Smooth muscle cell of the brain vasculature (primary cell): Measurements from ENCODE around the gene LCMT1.

Source experiments
- DNase-seq: peaks from one replicate; pipeline ENCODE4 v3.0.0-alpha.2; 2012; ENCODE audit warnings: low read depth, low spot score

LCMT1 gene

DNA sequence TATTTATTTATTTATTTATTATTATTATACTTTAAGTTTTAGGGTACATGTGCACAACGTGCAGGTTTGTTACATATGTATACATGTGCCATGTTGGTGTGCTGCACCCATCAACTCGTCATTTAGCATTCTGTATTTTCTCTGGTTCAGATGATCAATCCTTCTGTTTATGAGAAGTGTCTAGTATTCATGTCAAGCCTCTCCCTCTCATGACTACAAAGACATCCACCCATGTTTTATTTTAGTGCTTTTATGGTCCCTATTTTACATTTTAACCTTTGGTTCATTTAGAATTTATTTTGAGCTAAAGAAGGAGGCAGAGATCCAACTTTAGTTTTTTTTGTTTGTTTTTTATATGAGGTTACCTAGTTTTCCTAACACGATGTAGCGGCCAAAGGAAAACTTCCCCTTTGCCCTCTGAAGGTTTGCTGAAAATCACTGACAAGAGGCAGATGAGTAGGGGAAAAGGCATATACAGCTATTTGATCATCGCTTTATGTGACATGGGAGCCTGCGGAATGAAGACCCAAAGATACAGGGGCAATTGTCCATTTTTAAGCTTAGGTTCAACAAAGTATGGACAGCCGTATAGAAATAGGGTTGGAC is 82.8 kb downstream of the LCMT1 start:
- no peak for DNase-seq

- DNase-seq = no peak
These were observed 86.5 kb downstream of the LCMT1 start for GRCh38 chr16:25198021-25198420.

DNA sequence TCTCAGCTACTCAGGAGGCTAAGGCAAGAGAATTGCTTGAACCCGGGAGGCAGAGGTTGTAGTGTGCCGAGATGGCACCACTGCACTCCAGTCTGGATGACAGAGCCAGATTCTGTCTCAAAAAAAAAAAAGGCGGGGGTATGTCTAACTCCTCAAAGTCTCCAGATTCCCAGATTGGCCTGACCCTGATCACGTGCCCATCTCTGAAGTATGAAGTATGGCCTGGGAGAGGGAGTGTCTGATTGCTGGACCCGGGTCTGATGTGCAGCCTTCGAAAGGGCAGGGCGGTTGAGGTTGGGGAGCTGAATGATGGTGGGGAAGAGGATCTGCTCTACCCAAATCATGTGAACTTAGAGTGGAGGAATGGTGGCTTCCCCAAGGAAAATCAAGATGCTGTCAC is 87.9 kb downstream of the LCMT1 start:
- no peak for DNase-seq

DNA sequence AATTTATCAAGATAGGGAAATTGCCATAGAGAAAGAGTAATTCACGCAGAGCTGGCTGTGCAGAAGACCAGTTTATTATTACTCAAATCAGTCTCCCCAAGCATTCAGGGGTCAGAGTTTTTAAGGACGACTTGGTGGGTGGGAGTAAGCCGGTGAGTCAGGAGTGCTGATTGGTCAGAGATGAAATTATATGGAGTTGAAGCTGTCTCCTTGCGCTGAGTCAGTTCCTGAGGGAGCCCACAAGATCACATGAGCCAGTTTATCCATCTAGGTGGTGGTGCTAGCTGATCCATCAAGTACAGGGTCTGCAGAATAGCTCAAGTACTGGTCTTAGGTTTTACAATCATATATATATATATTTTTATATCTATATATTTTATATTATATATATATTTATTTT is 99.2 kb downstream of the LCMT1 start:
- no peak for DNase-seq

DNA sequence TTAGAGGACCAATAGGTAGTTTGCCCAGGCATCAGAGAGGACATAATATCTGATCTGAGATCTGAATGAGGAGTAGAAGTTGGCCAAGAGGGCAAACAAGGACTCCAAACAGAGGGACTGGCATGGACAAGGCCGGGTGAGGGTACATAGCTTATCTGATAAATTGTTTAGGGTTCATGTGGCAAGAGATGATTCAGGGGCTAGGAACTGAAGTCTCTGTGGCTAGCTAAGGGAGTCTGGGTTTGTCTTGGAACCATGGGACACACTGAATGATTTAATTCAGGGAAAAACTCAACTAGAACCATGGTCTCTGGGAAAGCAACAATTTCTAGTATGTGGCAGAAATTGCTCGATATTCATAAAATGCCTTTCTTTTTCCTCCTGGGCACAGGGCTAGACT is 101.1 kb downstream of the LCMT1 start:
- DNase-seq = no peak

DNA sequence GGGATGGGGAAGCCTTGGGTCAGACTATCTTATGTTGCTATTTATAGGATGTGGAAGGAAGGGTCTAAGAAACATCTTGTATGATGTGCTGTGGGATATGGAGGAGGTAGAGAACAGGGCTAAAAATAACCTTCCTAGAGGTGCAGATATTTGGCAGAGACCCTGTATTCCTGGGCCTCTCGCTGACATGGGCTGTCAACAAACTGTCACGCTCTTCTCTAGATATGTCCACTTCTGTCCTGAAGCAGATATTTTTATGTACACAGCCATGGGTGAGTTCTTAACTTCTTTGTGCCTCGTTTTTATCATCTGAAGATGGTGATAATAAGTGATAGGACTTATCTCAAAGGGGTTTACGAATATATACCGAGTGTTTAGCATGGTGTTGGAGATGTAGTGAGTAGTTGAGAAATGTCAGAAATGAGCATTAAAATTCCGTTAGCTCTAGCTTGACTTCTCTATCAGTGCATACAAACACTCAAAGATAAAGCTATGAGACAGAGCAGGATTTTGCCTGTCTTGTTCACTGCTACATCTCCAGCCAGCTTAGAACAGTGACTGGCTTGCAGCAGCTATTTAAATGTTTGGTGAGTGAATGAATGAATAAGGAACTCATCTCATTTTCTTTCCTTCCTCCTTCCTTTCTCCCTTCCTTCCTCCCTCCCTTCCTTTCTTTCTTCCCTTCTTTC is 102.3 kb downstream of the LCMT1 start:
- DNase-seq = no peak

- no peak for DNase-seq
These were observed 105.6 kb downstream of the LCMT1 start for GRCh38 chr16:25217112-25217511.

DNA sequence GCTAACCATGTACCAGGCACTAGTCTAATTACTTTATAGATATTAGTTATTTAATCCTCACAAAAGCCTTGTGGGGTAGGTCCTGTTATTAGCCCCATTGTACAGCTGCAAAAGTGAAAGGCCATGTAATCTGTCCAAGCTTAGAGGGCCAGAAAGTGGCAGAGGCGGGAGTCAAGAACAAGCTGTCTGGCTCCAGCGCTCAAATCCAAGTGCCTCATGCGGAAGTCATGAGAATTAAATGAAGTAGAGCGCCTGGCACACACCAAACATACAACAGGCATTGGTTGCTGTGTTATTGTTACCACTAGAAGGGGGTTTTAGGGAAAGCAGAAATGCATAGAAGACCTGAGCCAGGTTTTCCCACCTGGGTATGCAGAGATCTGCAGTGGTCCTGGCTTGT is 106.4 kb downstream of the LCMT1 start:
- no peak for DNase-seq

DNA sequence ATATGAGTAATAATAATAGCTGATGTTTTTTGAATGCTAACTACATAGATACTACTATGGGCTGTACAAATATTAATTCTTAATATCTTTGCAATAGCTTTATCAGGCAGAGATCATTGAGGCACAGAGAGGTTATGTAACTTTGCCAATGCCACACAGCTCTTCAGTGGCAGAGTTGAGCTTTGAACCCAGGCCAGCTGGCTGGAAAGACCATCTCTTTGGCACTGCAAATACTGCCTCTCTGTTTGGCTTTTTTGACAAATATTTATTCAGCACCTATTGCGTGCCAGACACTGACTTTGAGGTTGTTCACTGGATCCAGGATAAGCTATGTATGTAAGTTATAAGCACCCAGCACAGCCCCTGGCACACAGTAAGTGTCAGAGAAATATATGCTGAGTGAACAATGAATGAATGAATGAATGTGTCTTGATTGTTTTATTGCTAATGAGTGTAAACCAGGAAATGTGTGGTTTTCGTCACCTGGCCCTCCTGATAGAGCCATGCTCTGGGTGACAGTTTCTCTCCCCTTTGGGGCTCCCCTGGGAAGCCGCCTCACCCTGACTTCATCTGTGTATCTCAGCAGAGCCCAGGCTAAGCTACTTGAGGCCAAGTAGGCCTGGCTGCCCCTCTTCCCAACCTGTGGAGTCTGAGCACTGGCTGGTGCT is 107.7 kb downstream of the LCMT1 start:
- no peak for DNase-seq

GRCh38 chr16:25222959-25223358 is 111.4 kb downstream of the LCMT1 start:
- DNase-seq = no peak

DNA sequence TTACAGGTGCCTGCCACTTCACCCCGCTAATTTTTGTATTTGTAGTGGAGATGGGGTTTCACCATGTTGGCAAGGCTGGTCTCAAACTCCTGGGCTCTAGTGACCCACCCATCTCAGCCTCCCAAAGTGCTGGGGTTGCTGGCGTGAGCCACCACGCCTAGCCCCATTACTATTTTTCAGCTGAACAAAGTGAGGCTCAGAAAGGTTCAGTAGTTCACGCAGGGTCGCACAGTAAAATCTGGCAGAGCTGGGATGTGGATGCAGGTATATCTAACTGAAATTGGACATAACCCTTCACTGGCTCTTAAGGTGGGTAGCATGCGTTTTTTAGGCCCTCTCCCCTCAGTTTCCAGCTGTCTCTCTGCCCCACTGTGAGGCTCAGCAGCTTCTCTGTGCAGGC is 112.4 kb downstream of the LCMT1 start:
- DNase-seq = no peak

DNA sequence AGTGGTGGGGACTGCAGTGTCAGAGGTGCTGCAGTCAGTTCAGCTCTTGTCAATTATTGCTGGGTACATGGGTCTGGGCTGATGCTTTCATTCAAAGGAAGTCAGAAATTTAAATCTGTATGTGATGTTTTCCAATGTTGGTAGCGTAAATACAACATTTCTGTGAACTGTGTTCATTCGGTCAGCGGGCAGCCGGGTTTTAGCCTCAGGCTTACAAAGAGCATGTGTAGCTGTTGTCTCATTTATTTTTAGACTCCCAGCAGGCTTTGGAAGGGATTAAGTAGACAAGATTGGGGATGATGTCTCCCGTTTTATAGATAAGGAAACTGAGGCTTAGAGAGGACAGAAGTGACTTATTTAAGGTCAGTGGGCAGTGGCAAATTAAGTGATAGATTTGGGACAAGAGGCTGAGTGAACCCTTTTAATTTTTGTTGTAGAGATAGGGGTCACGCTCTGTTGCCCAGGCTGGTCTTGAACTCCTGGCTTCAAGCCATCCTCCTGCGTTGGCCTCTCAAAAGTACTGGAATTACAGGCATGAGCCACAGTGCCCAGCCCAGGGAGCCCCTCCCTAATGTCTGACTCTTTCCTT is 113.3 kb downstream of the LCMT1 start:
- DNase-seq = no peak
